ENCODE results near the gene ECHDC3. TPM values are rescaled to one million over a fixed set of nuclear protein-coding genes. Genes with fewer than 3 reads are reported as not detected.

ECHDC3 gene
- polyA plus RNA-seq, 1 of the 3 experiments (the other 2 are of a cell fraction), result 13.5 TPM

GRCh38 chr10:11805792-11806191 lies 63.6 kb downstream of the ECHDC3 start:
- Histone ChIP-seq H3K9ac (no peak overlapping the region), H3F3A (replicated peaks; ENCODE audit: insufficient read depth) (no peaks in the 10 kb centered on the region), H3K79me2 (ENCODE audit: insufficient read depth) (no peaks in the 10 kb centered on the region), H3K27me3 (ENCODE audit: insufficient read depth) (no peaks in the 10 kb centered on the region), H3K27ac (ENCODE audit: low read depth in 2 of 2, low read length in 1 of 2) (no peak overlapping the region), H3K4me3 (ENCODE audit: low read depth in 2 of 2, low read length in 1 of 2) (no peak overlapping the region), H3K4me1 (ENCODE audit: control insufficient read depth in 1 of 2, insufficient read depth in 2 of 2, low read depth in 1 of 2, low read length in 1 of 2) (peaks cover 0 to 4% of the 10 kb centered on the region in 2 experiments; a peak in 1 of 4 replicates), H4K20me1 (ENCODE audit: insufficient read depth) (no peaks in the 10 kb centered on the region), H2AFZ (ENCODE audit: low read depth) (no peak overlapping the region), H3K9me2 (no peaks in the 10 kb centered on the region), H3K4me2 (no peak overlapping the region), H3K9me3 (no peaks in the 10 kb centered on the region), H3K36me3 (replicated peaks in 1 of 2; ENCODE audit: control insufficient read depth in 1 of 2, insufficient read depth in 2 of 2, low read length in 1 of 2) (no peaks in the 10 kb centered on the region)
- WGBS (ENCODE audit: low lambda C conversion rate), result 57% methylated on average over 4 of the region's 4 CpGs
- TF ChIP-seq CHD2 (IDR thresholded peaks at IDR 0.05; ENCODE audit: low read length, partially characterized antibody), result no peak
- TF ChIP-seq, protein P1, sequence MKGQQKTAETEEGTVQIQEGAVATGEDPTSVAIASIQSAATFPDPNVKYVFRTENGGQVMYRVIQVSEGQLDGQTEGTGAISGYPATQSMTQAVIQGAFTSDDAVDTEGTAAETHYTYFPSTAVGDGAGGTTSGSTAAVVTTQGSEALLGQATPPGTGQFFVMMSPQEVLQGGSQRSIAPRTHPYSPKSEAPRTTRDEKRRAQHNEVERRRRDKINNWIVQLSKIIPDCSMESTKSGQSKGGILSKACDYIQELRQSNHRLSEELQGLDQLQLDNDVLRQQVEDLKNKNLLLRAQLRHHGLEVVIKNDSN (IDR thresholded peaks at IDR 0.05; ENCODE audit: borderline replicate concordance, low read depth), result no peak
- TF ChIP-seq SMC3 (IDR thresholded peaks at IDR 0.05; ENCODE audit: low read depth, low read length), result no peak
- TF ChIP-seq YY1 (IDR thresholded peaks at IDR 0.05; ENCODE audit: low read depth), result no peak
- ChIA-PET CTCF (interaction anchor here (1.9 kb wide), 1 partner anchor 14 kb away, joined by 10 read pairs; no protein-coding TSS in a partner anchor), POLR2A (no interaction called here)
- no peak for DNase-seq

GRCh38 chr10:11806706-11807105 lies 64.5 kb downstream of the ECHDC3 start:
- H3K27ac ChIP-seq (ENCODE audit: low read depth in 2 of 2, low read length in 1 of 2), result no peak overlapping the region
- H3K4me3 ChIP-seq (ENCODE audit: low read depth in 2 of 2, low read length in 1 of 2), result no peak overlapping the region
- H3F3A ChIP-seq (replicated peaks; ENCODE audit: insufficient read depth), result no peaks in the 10 kb centered on the region
- no peak overlapping the region for H2AFZ ChIP-seq (ENCODE audit: low read depth)
- POLR2A ChIA-PET, result no interaction called here
- H3K9me3 ChIP-seq, result no peaks in the 10 kb centered on the region
- no peak for DNase-seq
- CTCF ChIA-PET, result interaction anchor here (1.4 kb wide), 1 partner anchor 13 kb away, joined by 4 read pairs; no protein-coding TSS in a partner anchor
- WGBS (ENCODE audit: low lambda C conversion rate), result 78% methylated on average over 5 of the region's 6 CpGs
- no peaks in the 10 kb centered on the region for H3K36me3 ChIP-seq (replicated peaks in 1 of 2; ENCODE audit: control insufficient read depth in 1 of 2, insufficient read depth in 2 of 2, low read length in 1 of 2)
- H4K20me1 ChIP-seq (ENCODE audit: insufficient read depth), result no peaks in the 10 kb centered on the region
- H3K4me2 ChIP-seq, result no peak overlapping the region
- no peak overlapping the region for H3K9ac ChIP-seq
- no peaks in the 10 kb centered on the region for H3K79me2 ChIP-seq (ENCODE audit: insufficient read depth)
- no peak for TF ChIP-seq EZH2phosphoT487 (IDR thresholded peaks at IDR 0.05; ENCODE audit: borderline replicate concordance, low read depth)
- TF ChIP-seq, protein P2, sequence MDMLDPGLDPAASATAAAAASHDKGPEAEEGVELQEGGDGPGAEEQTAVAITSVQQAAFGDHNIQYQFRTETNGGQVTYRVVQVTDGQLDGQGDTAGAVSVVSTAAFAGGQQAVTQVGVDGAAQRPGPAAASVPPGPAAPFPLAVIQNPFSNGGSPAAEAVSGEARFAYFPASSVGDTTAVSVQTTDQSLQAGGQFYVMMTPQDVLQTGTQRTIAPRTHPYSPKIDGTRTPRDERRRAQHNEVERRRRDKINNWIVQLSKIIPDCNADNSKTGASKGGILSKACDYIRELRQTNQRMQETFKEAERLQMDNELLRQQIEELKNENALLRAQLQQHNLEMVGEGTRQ (IDR thresholded peaks at IDR 0.05; ENCODE audit: borderline replicate concordance, low read depth, low read length), result no peak
- no peak for TF ChIP-seq FOXJ3 (CRISPR knock-in tag; IDR thresholded peaks at IDR 0.05)
- no peak for TF ChIP-seq RFX5 (IDR thresholded peaks at IDR 0.05; ENCODE audit: low read length)
- no peak for TF ChIP-seq GABPA (IDR thresholded peaks at IDR 0.05; ENCODE audit: low read depth)
- TF ChIP-seq, protein P3, sequence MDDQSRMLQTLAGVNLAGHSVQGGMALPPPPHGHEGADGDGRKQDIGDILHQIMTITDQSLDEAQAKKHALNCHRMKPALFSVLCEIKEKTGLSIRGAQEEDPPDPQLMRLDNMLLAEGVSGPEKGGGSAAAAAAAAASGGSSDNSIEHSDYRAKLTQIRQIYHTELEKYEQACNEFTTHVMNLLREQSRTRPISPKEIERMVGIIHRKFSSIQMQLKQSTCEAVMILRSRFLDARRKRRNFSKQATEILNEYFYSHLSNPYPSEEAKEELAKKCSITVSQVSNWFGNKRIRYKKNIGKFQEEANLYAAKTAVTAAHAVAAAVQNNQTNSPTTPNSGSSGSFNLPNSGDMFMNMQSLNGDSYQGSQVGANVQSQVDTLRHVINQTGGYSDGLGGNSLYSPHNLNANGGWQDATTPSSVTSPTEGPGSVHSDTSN (IDR thresholded peaks at IDR 0.05), result no peak
- H3K27me3 ChIP-seq (ENCODE audit: insufficient read depth), result no peaks in the 10 kb centered on the region
- no peaks in the 10 kb centered on the region for H3K9me2 ChIP-seq
- peaks cover 0 to 4% of the 10 kb centered on the region in 2 experiments; a peak in 1 of 4 replicates for H3K4me1 ChIP-seq (ENCODE audit: control insufficient read depth in 1 of 2, insufficient read depth in 2 of 2, low read depth in 1 of 2, low read length in 1 of 2)

All from SK-N-SH (cell line).